Measurements from ENCODE around the gene NDUFS2. TPM values are rescaled to one million over a fixed set of nuclear protein-coding genes. Genes with fewer than 3 reads are reported as not detected.
A peak's percentile ranks its signal among the peaks of the same experiment; 100 is the strongest.

Gene NDUFS2
- total and polyA plus RNA-seq, 10 of the 15 experiments (the other 5 are each of a cell fraction or from before 2014, with no cell fraction given) = 66.5 to 215 (median 148) TPM

DNA sequence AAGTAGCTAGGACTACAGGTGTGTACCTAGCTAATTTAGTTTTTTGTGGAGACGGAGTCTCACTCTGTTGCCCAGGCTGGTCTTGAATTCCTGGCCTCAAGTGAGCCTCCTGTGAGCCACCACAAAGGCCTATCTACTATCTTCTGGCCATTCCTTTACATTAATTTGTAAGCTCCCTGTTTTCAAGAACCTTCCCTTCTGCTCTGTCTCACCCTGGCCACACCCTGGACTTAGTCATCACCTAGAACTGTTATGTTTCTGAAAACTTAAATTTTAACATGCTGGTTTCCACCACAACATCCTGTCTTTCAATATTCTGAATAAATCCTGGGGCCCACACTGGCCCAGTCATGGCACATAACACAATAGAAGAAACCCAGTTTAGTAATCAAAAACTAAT lies 20.0 kb upstream of the NDUFS2 start:
- H3K4me1 ChIP-seq (ENCODE audit: control insufficient read depth, insufficient read depth, low read length) = peaks cover 59% of the 10 kb centered on the region
- intact Hi-C loops (cut with micrococcal nuclease; ENCODE audit: unreplicated experiment) (no loop called here), in situ Hi-C loops (cut with MboI) (no loop called here)
- no peaks in the 10 kb centered on the region for H3K27me3 ChIP-seq (replicated peaks in 1 of 2; ENCODE audit: control insufficient read depth in 2 of 2, insufficient read depth in 2 of 2, low read length in 1 of 2)
- CTCF ChIA-PET = interaction anchor here (0.6 to 5.6 kb wide), 18 partner anchors 11 to 200 kb away, joined by 3 to 74 read pairs (median 10); partner anchors contain the start of genes APOA2, NDUFS2, PPOX and TOMM40L
- BruUV-seq (replicated peaks) = no TSS peak
- H4K20me1 ChIP-seq (ENCODE audit: control insufficient read depth, insufficient read depth) = no peaks in the 10 kb centered on the region
- H3K4me2 ChIP-seq (ENCODE audit: control insufficient read depth, insufficient read depth) = peak overlapping the region; percentile 79
- H2AFZ ChIP-seq (ENCODE audit: control insufficient read depth, low read depth, low read length) = no peak overlapping the region
- peak; percentile 63 for DNase-seq (ENCODE audit: low read depth, low spot score)
- 43% methylated on average over 1 of the region's 1 CpG for WGBS (ENCODE audit: insufficient coverage, insufficient replicate concordance, low lambda C conversion rate, missing lambda C conversion rate)
- H3K79me2 ChIP-seq (ENCODE audit: control insufficient read depth, insufficient read depth, low read length) = peaks cover 16% of the 10 kb centered on the region
- SMC1A ChIA-PET (ENCODE audit: uncharacterized antibody, unreplicated experiment) = interaction anchor here (0.7 to 5.6 kb wide), 15 partner anchors 10 to 207 kb away, joined by 3 to 50 read pairs (median 6); partner anchors contain the start of genes APOA2, NDUFS2, PPOX and TOMM40L
- RAD21 ChIA-PET (ENCODE audit: unreplicated experiment) = interaction anchor here (0.8 to 3.2 kb wide), 11 partner anchors 12 to 132 kb away, joined by 3 to 25 read pairs (median 5); partner anchors contain the start of genes ADAMTS4, NDUFS2, PPOX and SDHC
- H3K9me3 ChIP-seq (replicated peaks; ENCODE audit: control insufficient read depth, insufficient read depth, low read length) = no peaks in the 10 kb centered on the region
- peak; percentile 69 for FAIRE-seq
- no peak overlapping the region; the same call in 1 of the 2 replicates for H3K4me3 ChIP-seq
- H3K27ac ChIP-seq (ENCODE audit: control insufficient read depth, insufficient read depth) = peak overlapping the region; percentile 97
- peak; percentile 56 for ATAC-seq
- POLR2A ChIA-PET = interaction anchor here (0.7 to 2.7 kb wide), 9 partner anchors 16 to 207 kb away, joined by 3 to 17 read pairs (median 4); partner anchors contain the start of genes DEDD, NDUFS2, PPOX and USF1
- H3K9ac ChIP-seq (ENCODE audit: control insufficient read depth, insufficient read depth, low read length) = 0 out of 2 replicates have a peak overlapping the region, but pooled peaks have one; percentile 17
- no peaks in the 10 kb centered on the region for H3K36me3 ChIP-seq (ENCODE audit: control insufficient read depth in 2 of 2, insufficient read depth in 2 of 2, low read length in 1 of 2)
- TF ChIP-seq NFIC (IDR thresholded peaks at IDR 0.05; ENCODE audit: low read depth, low read length) (peak; percentile 54), FOXK2 (IDR thresholded peaks at IDR 0.05) (no peak), EGR1 (IDR thresholded peaks at IDR 0.05; ENCODE audit: borderline replicate concordance in 1 of 2, low read depth in 2 of 2, low read length in 2 of 2) (no peak), NFXL1 (IDR thresholded peaks at IDR 0.05; ENCODE audit: borderline replicate concordance) (no peak), WRNIP1 (IDR thresholded peaks at IDR 0.05; ENCODE audit: borderline replicate concordance, low read depth, low read length) (no peak), TCF12 (IDR thresholded peaks at IDR 0.05; ENCODE audit: low read depth, low read length) (no peak), BACH1 (IDR thresholded peaks at IDR 0.05; ENCODE audit: borderline replicate concordance) (no peak), RUNX3 (IDR thresholded peaks at IDR 0.05; ENCODE audit: low read length) (peak; percentile 77), RFX5 (IDR thresholded peaks at IDR 0.05; ENCODE audit: low read depth, low read length) (no peak), IKZF2 (IDR thresholded peaks at IDR 0.05) (peak; percentile 34 to 35; a peak in 2 of 4 replicates), POU2F2 (IDR thresholded peaks at IDR 0.05; ENCODE audit: borderline replicate concordance, low read depth, low read length) (no peak), PAX8 (IDR thresholded peaks at IDR 0.05) (no peak)
- TF ChIP-seq, protein P1, sequence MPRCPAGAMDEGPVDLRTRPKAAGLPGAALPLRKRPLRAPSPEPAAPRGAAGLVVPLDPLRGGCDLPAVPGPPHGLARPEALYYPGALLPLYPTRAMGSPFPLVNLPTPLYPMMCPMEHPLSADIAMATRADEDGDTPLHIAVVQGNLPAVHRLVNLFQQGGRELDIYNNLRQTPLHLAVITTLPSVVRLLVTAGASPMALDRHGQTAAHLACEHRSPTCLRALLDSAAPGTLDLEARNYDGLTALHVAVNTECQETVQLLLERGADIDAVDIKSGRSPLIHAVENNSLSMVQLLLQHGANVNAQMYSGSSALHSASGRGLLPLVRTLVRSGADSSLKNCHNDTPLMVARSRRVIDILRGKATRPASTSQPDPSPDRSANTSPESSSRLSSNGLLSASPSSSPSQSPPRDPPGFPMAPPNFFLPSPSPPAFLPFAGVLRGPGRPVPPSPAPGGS (IDR thresholded peaks at IDR 0.05; ENCODE audit: borderline replicate concordance, insufficient read depth, low read depth, low read length, poor library complexity, severe bottlenecking) = no peak
- TF ChIP-seq, protein P2, sequence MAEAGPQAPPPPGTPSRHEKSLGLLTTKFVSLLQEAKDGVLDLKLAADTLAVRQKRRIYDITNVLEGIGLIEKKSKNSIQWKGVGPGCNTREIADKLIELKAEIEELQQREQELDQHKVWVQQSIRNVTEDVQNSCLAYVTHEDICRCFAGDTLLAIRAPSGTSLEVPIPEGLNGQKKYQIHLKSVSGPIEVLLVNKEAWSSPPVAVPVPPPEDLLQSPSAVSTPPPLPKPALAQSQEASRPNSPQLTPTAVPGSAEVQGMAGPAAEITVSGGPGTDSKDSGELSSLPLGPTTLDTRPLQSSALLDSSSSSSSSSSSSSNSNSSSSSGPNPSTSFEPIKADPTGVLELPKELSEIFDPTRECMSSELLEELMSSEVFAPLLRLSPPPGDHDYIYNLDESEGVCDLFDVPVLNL (IDR thresholded peaks at IDR 0.05; ENCODE audit: low read depth, low read length) = no peak
- TF ChIP-seq, protein P3, sequence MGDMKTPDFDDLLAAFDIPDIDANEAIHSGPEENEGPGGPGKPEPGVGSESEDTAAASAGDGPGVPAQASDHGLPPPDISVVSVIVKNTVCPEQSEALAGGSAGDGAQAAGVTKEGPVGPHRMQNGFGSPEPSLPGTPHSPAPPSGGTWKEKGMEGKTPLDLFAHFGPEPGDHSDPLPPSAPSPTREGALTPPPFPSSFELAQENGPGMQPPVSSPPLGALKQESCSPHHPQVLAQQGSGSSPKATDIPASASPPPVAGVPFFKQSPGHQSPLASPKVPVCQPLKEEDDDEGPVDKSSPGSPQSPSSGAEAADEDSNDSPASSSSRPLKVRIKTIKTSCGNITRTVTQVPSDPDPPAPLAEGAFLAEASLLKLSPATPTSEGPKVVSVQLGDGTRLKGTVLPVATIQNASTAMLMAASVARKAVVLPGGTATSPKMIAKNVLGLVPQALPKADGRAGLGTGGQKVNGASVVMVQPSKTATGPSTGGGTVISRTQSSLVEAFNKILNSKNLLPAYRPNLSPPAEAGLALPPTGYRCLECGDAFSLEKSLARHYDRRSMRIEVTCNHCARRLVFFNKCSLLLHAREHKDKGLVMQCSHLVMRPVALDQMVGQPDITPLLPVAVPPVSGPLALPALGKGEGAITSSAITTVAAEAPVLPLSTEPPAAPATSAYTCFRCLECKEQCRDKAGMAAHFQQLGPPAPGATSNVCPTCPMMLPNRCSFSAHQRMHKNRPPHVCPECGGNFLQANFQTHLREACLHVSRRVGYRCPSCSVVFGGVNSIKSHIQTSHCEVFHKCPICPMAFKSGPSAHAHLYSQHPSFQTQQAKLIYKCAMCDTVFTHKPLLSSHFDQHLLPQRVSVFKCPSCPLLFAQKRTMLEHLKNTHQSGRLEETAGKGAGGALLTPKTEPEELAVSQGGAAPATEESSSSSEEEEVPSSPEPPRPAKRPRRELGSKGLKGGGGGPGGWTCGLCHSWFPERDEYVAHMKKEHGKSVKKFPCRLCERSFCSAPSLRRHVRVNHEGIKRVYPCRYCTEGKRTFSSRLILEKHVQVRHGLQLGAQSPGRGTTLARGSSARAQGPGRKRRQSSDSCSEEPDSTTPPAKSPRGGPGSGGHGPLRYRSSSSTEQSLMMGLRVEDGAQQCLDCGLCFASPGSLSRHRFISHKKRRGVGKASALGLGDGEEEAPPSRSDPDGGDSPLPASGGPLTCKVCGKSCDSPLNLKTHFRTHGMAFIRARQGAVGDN (IDR thresholded peaks at IDR 0.05) = 0 out of 2 replicates have a peak, but pooled peaks have one; percentile 49
- TF ChIP-seq, protein P4, sequence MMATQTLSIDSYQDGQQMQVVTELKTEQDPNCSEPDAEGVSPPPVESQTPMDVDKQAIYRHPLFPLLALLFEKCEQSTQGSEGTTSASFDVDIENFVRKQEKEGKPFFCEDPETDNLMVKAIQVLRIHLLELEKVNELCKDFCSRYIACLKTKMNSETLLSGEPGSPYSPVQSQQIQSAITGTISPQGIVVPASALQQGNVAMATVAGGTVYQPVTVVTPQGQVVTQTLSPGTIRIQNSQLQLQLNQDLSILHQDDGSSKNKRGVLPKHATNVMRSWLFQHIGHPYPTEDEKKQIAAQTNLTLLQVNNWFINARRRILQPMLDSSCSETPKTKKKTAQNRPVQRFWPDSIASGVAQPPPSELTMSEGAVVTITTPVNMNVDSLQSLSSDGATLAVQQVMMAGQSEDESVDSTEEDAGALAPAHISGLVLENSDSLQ (IDR thresholded peaks at IDR 0.05) = no peak
